Fibroblast of villous mesenchyme (primary cell): ENCODE data around the gene OPA3. TPM values are rescaled to one million over a fixed set of nuclear protein-coding genes. Genes with fewer than 3 reads are reported as not detected.

Experiments used
- DNase-seq: peaks from one replicate; pipeline ENCODE4 v3.0.0-alpha.2; 2010; ENCODE audit warnings: low read depth
- H3K4me3 ChIP-seq: 2 replicates; pipeline ENCODE4 v1.5.1; 2011; ENCODE audit warnings: low read depth, mild to moderate bottlenecking, low read length
- CTCF ChIP-seq: IDR thresholded peaks from 2 replicates; pipeline ENCODE4 v1.5.1; 2012; ENCODE audit warnings: low read depth, mild to moderate bottlenecking, low read length; ENCODE audit not compliant: insufficient read depth
- total RNA-seq: library from RNA; depleted of rRNA; stranded (reverse); fragments of >200 nt; gene quantifications from 2 replicates; pipeline ENCODE4 v1.2.3, GENCODE V29; 2012

Gene OPA3
- total RNA-seq, 1 donor, result 8.2 TPM

GRCh38 chr19:45505151-45505995 lies 79.2 kb downstream of the OPA3 start:
- DNase-seq, result peak; percentile 44
- H3K4me3 ChIP-seq, result no peak overlapping the region
- TF ChIP-seq CTCF, result no peak

GRCh38 chr19:45503909-45504308 lies 80.7 kb downstream of the OPA3 start:
- DNase-seq, result no peak
- no peak overlapping the region for H3K4me3 ChIP-seq
- no peak for TF ChIP-seq CTCF

- TF ChIP-seq CTCF, result no peak
- H3K4me3 ChIP-seq, result no peak overlapping the region
- DNase-seq, result no peak
These were observed 82.5 kb downstream of the OPA3 start for GRCh38 chr19:45502111-45502510.

GRCh38 chr19:45501730-45502014 lies 82.9 kb downstream of the OPA3 start:
- no peak for TF ChIP-seq CTCF
- no peak overlapping the region for H3K4me3 ChIP-seq
- no peak for DNase-seq

- DNase-seq, result no peak
- TF ChIP-seq CTCF, result no peak
- no peak overlapping the region for H3K4me3 ChIP-seq
These were observed 83.5 kb downstream of the OPA3 start for GRCh38 chr19:45500918-45501729.

GRCh38 chr19:45499196-45500180 lies 85.1 kb downstream of the OPA3 start:
- TF ChIP-seq CTCF, result no peak
- peak; percentile 36 for DNase-seq
- no peak overlapping the region for H3K4me3 ChIP-seq
